GM12891 (cell line): ENCODE results near the gene PCDH9.

Source experiments
- POLR2A ChIP-seq: IDR thresholded peaks from 2 replicates; pipeline ENCODE4 v1.6.1; 2011; ENCODE audit warnings: low read depth, low read length, control low read depth
- POU2F2 ChIP-seq: IDR thresholded peaks from 2 replicates; pipeline ENCODE4 v1.6.1; 2011; ENCODE audit warnings: low read depth, mild to moderate bottlenecking, control low read depth, low read length, moderate library complexity

GRCh38 chr13:66634384-66634783 lies 595.8 kb downstream of the PCDH9 start:
- TF ChIP-seq POLR2A (no peak), POU2F2 (no peak)
